HL-60 (cell line): ENCODE data around the gene DUS1L.

Experiments
- DNase-seq, 2 experiments: peaks; one replicate each; pipeline ENCODE4 v3.0.0-alpha.2; 2010 to 2020; ENCODE audit warnings: low read depth in 1 of 2, low spot score in 1 of 2
- H3K27ac ChIP-seq: fragments of 250-450 bp; sonication (Bioruptor Pico); replicated peaks from 2 replicates; pipeline ENCODE4 v1.5.1; 2020; ENCODE audit warnings: mild to moderate bottlenecking, moderate library complexity
- H3K27me3 ChIP-seq: fragments of 250-450 bp; sonication (Bioruptor Pico); 2 replicates; pipeline ENCODE4 v1.5.1; 2021; ENCODE audit warnings: mild to moderate bottlenecking, moderate library complexity; ENCODE audit not compliant: insufficient read depth, poor library complexity, severe bottlenecking
- H3K4me3 ChIP-seq: replicated peaks from 2 replicates; pipeline ENCODE4 v1.5.1; 2011; ENCODE audit warnings: mild to moderate bottlenecking, control low read depth, low read length; ENCODE audit not compliant: insufficient read depth
- GABPA ChIP-seq: IDR thresholded peaks from 2 replicates; pipeline ENCODE4 v1.6.1; 2012; ENCODE audit warnings: low read depth
- POLR2AphosphoS5 ChIP-seq: IDR thresholded peaks from 2 replicates; pipeline ENCODE4 v1.6.1; 2012; ENCODE audit warnings: low read depth
- SPI1 ChIP-seq: IDR thresholded peaks from 2 replicates; pipeline ENCODE4 v1.6.1; 2012; ENCODE audit warnings: low read depth, mild to moderate bottlenecking, borderline replicate concordance
- TF ChIP-seq, protein P1 (sequence below): IDR thresholded peaks from one replicate; pipeline ENCODE4 v1.5.1; 2011; ENCODE audit warnings: low read length, control low read depth, inconsistent platforms; ENCODE audit not compliant: insufficient read depth
- TF ChIP-seq, protein P2 (sequence below): IDR thresholded peaks from 2 replicates; pipeline ENCODE4 v1.6.1; 2012; ENCODE audit warnings: low read depth; ENCODE audit not compliant: insufficient replicate concordance

The DUS1L gene

DNA sequence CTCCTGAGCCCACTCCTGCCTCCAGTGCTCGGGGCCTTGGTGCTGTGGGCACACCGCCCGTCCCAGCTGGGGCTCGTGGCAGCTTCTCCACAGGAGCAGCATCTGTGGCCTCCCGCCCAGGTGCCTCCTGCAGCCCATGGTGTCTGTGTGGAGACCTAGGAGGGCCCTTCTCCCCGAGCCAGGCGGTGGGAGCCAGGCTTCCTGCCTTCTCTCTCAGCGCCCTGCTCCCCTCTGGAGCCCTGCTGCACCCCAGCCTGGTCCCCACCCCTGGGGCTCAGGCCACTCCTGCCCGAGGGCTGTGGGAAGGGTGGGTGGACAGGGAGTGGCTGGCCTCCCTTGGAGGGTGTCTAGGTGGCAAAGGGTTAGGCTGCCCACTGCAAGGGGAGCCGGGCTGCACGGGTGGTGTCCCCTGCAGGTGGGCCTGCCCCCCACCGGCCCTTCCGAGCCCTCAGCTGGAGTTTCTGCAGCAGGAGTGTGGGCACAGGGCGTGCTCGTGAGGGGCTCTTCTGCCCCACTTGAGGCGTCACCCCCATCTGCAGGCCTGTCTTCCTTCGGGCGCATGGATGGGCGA is 53.9 kb downstream of the DUS1L start:
- no peak for DNase-seq
- no peak overlapping the region for H3K27ac ChIP-seq
- H3K27me3 ChIP-seq, result no peaks in the 10 kb centered on the region
- no peak overlapping the region for H3K4me3 ChIP-seq
- TF ChIP-seq SPI1 (no peak), GABPA (no peak), POLR2AphosphoS5 (no peak)
- TF ChIP-seq, protein P1, sequence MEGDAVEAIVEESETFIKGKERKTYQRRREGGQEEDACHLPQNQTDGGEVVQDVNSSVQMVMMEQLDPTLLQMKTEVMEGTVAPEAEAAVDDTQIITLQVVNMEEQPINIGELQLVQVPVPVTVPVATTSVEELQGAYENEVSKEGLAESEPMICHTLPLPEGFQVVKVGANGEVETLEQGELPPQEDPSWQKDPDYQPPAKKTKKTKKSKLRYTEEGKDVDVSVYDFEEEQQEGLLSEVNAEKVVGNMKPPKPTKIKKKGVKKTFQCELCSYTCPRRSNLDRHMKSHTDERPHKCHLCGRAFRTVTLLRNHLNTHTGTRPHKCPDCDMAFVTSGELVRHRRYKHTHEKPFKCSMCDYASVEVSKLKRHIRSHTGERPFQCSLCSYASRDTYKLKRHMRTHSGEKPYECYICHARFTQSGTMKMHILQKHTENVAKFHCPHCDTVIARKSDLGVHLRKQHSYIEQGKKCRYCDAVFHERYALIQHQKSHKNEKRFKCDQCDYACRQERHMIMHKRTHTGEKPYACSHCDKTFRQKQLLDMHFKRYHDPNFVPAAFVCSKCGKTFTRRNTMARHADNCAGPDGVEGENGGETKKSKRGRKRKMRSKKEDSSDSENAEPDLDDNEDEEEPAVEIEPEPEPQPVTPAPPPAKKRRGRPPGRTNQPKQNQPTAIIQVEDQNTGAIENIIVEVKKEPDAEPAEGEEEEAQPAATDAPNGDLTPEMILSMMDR, result no peak
- TF ChIP-seq, protein P2, sequence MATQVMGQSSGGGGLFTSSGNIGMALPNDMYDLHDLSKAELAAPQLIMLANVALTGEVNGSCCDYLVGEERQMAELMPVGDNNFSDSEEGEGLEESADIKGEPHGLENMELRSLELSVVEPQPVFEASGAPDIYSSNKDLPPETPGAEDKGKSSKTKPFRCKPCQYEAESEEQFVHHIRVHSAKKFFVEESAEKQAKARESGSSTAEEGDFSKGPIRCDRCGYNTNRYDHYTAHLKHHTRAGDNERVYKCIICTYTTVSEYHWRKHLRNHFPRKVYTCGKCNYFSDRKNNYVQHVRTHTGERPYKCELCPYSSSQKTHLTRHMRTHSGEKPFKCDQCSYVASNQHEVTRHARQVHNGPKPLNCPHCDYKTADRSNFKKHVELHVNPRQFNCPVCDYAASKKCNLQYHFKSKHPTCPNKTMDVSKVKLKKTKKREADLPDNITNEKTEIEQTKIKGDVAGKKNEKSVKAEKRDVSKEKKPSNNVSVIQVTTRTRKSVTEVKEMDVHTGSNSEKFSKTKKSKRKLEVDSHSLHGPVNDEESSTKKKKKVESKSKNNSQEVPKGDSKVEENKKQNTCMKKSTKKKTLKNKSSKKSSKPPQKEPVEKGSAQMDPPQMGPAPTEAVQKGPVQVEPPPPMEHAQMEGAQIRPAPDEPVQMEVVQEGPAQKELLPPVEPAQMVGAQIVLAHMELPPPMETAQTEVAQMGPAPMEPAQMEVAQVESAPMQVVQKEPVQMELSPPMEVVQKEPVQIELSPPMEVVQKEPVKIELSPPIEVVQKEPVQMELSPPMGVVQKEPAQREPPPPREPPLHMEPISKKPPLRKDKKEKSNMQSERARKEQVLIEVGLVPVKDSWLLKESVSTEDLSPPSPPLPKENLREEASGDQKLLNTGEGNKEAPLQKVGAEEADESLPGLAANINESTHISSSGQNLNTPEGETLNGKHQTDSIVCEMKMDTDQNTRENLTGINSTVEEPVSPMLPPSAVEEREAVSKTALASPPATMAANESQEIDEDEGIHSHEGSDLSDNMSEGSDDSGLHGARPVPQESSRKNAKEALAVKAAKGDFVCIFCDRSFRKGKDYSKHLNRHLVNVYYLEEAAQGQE, result no peak

DNA sequence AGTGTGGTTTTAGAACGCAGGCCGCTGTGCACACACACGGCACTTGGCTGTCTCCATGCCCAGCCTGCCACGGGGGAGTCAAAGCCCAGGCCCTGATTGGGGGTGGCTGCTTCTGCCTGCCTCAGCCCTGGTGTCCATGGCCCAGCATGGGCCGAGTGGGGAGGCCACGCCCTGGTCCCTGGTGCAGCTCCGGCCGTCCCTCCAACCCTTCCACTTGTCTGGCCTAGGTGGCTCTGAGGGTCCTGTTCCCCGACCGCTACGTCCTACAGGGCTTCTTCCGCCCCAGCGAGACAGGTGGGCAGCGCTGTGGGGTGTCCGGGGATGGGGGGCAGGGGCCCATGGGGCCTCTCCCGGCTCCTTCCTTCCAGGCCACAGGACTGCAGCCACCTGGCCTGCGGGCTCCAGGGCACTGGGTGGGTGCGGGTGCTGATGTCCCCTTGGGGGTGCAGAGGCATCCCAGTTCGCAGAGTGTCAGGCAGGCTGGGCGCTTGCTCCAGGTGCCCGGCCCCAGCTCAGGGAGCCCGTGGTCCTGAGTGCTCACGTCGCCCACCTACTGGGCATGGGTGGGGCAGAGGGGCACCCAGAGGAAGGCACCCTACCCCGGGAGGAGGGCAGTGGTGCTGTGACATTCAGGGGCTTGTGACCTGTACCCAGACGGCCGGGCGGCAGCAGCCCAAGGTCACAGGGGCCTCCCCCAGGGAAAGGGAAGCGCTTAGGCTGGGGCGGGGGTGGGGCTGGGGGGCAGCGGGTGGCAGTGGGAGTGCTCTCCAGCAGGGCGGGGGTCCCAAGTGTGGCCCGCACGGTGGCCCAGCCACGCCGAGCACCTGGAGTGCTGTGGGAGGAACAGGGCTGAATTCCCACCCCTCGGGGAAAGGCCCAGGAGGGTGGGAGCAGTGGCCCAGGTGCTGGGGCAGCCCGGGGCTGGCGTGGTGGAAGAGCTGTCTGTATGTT is 54.8 kb downstream of the DUS1L start:
- Histone ChIP-seq H3K27me3 (no peaks in the 10 kb centered on the region), H3K27ac (no peak overlapping the region)
- TF ChIP-seq GABPA (no peak), SPI1 (no peak), POLR2AphosphoS5 (no peak)
- TF ChIP-seq, protein P1, result no peak
- TF ChIP-seq, protein P2, result no peak

DNA sequence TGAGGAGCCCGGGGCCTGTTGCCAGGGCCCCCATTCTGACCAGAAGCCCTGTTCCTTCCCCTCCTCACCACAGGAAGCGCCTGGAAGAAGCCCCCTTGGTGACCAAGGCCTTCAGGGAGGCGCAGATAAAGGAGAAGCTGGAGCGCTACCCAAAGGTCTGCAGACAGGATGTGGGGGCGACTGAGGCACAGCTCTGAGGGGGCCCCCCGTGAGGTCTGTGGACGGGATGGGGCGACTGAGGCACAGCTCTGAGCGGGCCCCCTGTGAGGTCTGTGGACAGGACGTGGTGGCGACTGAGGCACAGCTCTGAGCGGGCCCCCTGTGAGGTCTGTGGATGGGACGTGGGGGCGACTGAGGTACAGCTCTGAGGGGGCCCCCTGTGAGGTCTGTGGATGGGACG is 56.2 kb downstream of the DUS1L start:
- TF ChIP-seq GABPA (no peak), SPI1 (no peak), POLR2AphosphoS5 (no peak)
- TF ChIP-seq, protein P2, result no peak
- TF ChIP-seq, protein P1, result no peak
- no peak overlapping the region for H3K4me3 ChIP-seq
- no peak overlapping the region for H3K27ac ChIP-seq
- no peak for DNase-seq
- no peaks in the 10 kb centered on the region for H3K27me3 ChIP-seq

More for the DNA sequence above, 54.8 kb downstream of the DUS1L start:
- no peak for DNase-seq
- no peak overlapping the region for H3K4me3 ChIP-seq
